NCI-H82 treated with DMSO at 0.1 percent for 48 hours (cell line): ENCODE results near the gene MAEA.
"Not testable (repeated sequence)": the region's sequence is repeated elsewhere in the genome, so short reads cannot be mapped to it uniquely, and the experiment has no call there.

ENCODE experiments used
- DNase-seq: peaks from one replicate; lab custom pipeline; 2025; ENCODE audit not compliant: unreplicated experiment; lab: John Stamatoyannopoulos, UW

The MAEA gene

DNA sequence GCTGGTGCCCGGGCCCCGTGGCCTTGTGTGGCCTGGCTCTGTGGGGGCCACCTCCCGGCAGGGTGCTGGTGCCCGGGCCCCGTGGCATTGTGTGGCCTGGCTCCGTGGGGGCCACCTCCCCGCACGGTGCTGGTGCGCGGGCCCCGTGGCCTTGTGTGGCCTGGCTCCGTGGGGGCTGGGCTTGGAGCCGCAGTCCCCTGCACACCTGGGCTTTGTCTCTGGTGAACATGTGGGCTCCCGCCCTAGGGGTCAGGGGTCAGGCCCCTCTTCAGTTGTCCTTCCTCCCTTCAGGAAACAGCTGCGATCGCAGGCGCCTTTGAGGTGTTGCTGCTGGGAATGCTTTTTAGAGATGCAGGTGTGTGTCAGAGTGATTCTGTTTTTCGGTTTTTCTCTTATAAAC lies 74.5 kb downstream of the MAEA start:
- no peak for DNase-seq

- no peak for DNase-seq
Observed at GRCh38 chr4:1364748-1365147, 75.1 kb downstream of the MAEA start.

DNA sequence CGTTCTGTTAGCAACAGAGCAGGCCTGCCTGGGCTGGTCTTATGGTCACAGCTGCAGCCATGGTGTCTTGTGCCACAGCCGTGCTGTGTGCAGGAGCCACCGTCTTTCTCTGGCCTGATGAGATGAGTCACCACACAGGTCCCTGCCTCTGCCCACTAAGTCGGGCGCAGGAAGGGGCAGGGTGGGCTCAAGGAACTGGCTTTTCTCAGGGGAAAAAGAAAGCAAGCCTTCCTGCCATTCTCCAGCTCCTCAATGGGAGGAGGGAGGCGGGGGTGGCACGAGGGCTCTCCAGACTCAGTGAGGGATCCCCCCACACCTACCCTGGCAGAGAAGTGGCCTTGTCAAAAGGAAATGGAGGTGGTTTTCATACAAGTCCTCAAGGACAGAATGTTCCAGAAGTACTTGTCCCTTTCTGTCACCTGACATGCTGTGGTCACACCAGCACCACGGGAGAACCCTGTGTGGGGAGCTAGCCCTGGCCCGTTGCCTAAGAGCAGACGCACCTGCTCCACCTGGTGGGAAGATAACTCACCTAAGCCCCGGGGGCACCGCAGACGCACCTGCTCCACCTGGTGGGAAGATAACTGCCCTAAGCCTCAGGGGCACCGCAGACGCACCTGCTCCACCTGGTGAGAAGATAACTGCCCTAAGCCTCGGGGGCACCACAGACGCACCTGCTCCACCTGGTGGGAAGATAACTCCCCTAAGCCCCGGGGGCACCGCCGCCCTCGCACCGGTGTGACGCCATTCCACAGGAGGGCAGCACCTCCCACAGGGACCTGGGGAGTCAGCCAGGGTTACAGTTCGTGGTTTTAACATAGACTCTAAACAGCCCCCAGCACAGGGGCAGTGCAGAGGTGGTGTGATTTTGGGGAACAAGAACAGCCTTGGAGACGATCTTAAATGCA lies 75.8 kb downstream of the MAEA start:
- DNase-seq: no peak

DNA sequence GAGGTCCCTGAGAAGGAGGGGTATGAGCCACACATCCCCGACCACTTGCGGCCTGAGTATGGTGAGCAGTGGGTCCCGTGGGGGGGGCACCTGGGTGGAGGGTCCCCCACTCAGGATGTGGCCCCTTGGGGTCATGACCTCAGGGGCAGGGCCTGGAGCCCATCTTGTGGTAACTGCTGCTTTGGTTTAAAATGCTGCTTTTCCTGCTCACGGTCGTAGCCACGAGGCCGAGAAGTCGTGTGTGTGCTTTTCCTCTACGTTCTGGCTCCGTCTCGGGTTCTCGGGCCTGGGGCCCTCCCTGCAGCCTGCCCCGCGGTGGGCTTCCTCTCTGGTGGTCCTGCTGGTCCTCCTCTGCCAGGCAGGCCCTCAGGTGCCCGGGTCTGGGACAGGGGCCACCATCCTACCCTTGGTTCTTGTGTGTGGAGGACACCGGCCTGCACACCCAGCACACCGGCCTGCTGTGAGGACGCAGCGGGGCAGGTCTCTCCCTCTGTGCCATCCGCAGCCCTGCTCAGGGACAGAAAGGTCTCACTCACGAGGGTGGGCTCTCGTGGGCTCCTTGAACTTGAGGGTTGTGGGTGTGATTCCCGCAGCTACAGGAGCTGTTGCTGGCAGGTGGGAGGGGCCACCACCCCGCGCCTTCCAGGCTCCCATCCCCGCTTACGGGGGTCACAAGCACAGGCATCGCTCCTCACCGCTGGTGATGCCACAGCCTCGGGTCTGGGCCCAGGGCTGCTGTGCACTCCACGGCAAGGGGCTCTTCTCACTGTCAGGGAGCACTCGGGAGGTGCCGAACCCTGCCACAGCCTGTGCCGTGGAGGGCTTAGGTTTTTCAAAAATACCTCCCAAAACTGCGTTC lies 76.9 kb downstream of the MAEA start:
- DNase-seq: no peak

GRCh38 chr4:1367230-1367935 lies 77.7 kb downstream of the MAEA start:
- no peak for DNase-seq

GRCh38 chr4:1367936-1368289 lies 78.2 kb downstream of the MAEA start:
- no peak for DNase-seq

DNA sequence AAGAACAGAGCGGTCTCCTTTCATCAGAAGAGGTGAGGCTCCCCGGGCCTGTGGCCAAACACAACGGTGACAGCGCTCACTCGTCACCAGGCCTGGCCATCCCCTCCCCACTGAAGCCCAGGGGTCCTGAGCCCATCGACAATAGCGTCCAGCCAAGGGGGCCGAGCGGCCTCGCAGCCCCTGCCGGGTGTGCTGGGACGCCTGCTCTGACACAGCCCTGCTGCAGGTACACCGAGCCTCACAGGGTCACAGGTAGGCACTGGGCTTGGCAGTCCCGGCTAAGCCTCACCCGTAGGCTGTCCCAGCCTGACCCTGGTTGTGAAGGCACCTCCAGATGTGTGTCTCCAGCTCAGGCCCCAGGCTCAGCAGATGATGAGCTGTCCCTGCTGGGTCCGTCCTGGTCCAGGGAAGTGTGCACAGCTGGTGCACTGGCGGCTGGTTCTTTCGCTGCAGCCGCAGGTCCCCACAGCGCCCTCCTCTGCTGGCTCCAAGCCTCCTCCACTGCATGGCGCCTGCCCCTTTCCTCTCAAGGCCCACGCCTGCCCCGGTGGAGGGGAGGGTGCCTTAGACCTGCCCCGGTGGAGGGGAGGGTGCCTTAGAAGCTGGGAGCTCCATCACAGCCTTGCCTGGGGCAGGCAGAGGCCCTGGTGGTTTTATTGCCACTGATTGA lies 78.9 kb downstream of the MAEA start:
- DNase-seq: no peak

DNA sequence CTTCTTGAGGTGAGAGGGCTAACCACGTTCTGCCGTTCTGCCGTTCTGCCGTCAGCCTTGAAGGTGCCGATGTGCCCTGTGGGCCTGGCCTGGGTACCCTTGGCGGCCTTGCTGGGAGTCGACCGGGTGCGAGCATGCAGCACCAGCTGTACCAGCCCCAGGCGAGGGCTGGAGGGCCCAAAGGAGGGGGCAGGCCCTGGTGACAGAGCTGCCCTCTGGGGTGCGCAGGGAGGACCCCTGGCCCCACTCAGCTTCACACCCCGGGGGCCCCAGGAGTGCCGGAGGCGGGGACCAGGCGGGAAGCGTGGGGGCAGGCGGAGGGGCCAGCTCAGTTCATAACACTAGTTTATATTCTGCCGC lies 79.4 kb downstream of the MAEA start:
- DNase-seq: no peak

- no peak for DNase-seq
Observed at GRCh38 chr4:1369479-1370079, 79.9 kb downstream of the MAEA start.

DNA sequence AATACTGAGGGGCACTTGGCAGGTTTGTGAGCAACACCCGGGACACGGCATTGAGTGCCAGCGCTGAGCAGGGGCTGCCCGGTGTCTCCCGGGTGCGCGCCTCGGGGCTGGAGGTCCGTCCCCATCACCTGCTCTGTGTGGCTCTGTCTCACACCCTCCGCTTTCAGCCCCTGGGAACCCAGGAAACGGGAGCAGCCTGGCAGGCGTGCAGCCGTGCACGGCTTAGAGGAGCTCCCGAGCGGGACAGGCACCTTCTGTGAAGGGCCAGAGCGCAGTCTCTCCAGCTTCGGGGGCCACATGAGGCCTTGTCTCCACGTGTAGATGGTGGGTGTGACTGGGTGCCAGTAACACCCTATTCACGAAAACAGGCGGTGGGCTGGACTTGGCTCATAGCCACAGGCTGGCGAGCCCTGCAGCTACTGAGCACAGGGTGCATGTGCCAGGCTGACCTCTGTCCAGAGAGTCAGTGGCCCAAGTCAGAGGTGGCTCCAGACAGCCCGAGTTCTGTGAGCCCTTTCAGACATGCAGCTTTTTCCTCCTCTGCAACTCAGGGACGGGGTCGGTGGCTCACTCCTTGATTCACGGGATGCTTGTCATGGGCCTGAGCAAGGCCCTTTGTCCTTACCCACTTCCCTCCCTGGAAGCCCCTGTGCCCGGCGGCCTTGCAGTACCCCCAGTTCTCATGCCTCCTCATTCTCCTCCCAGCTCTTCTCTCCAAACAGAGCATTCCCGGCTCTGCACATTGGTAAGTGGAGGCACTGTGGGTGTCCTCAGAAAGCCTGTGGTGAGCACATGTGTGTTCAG lies 80.8 kb downstream of the MAEA start:
- no peak for DNase-seq

DNA sequence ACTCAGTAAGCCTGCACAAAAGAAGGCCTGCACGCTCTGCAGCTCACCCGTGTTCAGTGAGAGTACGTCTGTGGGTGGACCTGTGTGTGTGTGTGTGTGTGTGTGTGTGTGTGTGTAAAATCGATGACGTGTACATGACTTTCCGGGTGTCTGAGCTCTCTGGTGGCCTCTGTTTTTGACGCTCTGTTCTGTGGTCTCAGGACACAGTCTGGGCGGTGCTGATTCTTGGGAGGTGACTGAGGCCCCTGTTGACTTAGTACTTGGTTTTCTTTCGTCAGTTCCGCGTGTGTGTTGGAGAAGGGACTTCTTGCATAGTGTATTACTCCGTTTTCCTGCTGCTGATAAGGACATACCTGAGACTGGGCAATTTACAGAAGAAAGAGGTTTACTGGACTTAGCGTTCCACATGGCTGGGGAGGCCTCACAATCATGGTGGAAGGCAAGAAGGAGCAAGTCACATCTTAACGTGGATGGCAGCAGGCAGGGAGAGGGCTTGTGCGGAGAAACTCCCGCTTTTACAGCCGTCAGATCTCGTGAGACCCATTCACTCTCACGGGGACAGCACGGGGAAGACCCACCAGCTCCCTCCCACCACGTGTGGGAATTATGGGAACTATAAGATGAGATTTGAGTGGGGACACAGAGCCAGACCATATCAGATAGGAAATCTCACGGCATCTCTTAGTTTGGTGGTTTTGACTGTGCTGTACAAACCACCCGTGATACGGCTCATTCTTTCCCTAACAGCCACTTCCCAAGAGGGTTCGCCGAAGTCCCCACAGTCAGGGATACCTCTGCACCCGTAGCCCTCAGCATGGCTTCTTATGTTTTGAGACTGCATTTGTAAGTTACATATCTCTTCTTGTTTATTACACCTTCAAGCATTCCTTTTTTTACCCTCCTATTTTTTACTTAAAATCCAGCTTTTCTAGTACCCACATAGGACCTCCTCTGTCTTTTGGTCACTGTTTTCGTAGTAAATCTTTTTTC lies 81.8 kb downstream of the MAEA start:
- DNase-seq: no peak

GRCh38 chr4:1372576-1372975 lies 82.9 kb downstream of the MAEA start:
- DNase-seq: not testable (repeated sequence)

DNA sequence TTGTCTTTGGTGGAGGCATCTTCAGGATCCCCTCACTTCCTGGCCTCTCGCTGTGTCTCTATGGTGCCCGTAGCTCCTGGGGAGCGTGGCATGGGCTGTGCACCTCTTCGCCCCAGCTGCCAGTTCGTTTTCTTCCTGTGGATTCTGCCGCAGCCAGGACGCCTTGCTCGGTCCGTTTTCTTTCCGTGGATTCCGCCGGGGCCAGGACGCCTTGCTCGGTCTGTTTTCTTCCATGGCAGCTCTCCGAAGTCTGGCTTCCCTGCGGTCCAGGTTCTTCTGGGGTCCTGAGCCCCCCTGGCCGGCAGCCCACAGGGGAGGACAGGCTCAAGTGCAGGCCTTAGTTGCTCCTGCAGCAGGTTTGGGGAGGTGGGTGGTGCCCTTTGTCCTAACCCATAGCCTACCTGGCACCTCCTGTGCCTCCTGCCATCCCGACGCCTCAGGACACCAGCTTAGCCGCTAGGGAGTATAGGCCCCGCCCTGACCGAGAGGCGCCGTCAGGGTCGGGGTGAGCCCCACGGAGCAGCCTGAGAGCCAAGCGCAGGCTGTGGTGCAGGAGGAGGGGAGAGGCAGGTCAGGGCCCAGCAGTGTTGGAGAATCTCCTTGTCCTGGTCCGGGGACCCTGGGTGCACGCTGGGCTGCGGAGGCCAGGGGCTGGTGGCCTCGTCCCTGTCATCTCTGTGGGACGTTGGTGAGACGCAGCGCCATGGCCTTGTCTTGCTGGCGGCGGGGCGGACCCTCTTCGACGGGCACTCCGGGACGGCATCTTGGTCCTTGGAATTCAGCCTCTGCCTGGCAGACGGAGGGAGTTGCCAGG lies 84.4 kb downstream of the MAEA start:
- DNase-seq: no peak

DNA sequence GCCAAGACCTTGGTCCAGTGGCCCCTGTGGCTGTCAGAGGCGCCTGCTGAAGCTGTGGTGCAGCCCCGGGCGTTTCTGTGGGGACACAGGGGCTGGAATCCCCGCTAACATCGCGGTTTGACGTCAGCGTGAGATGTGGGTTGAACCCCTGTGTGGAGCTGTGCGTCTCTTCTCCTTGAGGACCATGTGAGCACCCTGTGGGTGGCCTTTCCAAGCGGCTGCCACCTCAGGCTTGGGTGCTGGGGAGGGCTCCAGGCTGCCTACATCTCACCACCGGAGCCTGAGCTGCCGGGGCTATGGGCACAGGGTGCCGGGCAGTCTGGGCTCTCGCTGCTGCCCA lies 85.0 kb downstream of the MAEA start:
- DNase-seq: no peak

DNA sequence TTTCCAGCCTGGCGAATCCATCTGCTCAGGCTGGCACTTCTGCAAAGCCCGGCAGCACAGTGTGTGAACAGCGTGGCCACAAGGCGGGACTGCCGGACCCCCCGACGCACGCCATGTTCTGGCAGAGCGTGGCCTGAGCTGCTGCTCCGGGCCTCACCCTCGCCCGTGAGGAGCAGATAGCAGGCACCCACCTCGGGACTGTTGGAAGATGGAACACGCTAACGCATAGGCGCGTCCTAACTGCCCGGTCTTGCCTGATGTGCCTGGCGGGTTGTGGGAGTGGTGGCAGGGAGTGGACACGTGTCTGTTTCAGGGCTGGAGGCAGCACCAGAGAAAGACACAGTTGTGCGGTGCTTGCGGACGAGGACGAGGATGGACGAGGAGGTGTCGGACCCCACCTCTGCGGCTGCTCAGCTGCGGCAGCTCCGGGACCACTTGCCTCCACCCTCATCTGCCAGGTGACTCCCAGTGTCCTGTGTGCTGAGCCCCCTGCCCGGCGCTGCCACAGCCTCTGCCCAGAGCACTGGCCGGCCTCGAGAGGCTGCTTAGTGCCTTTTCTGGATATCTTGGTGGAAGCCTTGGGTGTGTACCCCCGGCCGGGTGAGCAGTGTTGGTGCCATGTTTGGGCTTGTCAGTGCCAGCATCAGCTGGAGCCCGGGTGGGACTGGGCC lies 85.5 kb downstream of the MAEA start:
- no peak for DNase-seq

GRCh38 chr4:1375761-1376322 lies 86.2 kb downstream of the MAEA start:
- DNase-seq: no peak

- DNase-seq: no peak
Observed at GRCh38 chr4:1376391-1376840, 86.7 kb downstream of the MAEA start.
